Panc1 (cell line): ENCODE results near the gene TMTC2. TPM values are rescaled to one million over a fixed set of nuclear protein-coding genes. Genes with fewer than 3 reads are reported as not detected.

Experiments
- ATAC-seq: fragments of 200-7000 bp; cut with Tn5 transposase; 2 replicates; pipeline ENCODE4 v1.9.1; 2020; ENCODE audit warnings: mild to moderate bottlenecking, moderate library complexity
- BruUV-seq: library from RNA; stranded (reverse); fragments of 400-500 nt; replicated peaks from 2 replicates; lab custom pipeline; 2021; lab: Mats Ljungman, UMichigan
- CTCF ChIA-PET: fragments of 300-600 bp; sonication (Branson Sonifier 250); formaldehyde crosslinking; loops from one replicate; lab custom pipeline; 2022; ENCODE audit warnings: antibody characterized with exemption; lab: Charles Lee
- POLR2A ChIA-PET: fragments of 300-600 bp; sonication (Branson Sonifier 250); formaldehyde crosslinking; loops from one replicate; lab custom pipeline; 2022; ENCODE audit warnings: antibody characterized with exemption; lab: Charles Lee
- DNase-seq: peaks from one replicate; pipeline ENCODE4 v3.0.0-alpha.2; 2010; ENCODE audit warnings: low read depth, low spot score
- H3K27ac ChIP-seq: 2 replicates; pipeline ENCODE4 v1.5.1; 2011; ENCODE audit warnings: mild to moderate bottlenecking, low read length, inconsistent platforms
- H3K27me3 ChIP-seq: fragments of 200-500 bp; sonication (Bioruptor generic); 2 replicates; pipeline ENCODE4 v1.6.0; 2014; ENCODE audit warnings: low read length, inconsistent platforms; ENCODE audit not compliant: control insufficient read depth, insufficient read depth
- H3K36me3 ChIP-seq: fragments of 200-500 bp; sonication (Bioruptor generic); 2 replicates; pipeline ENCODE4 v1.5.1; 2014; ENCODE audit warnings: inconsistent platforms, mild to moderate bottlenecking, low read length, moderate library complexity; ENCODE audit not compliant: control insufficient read depth, insufficient read depth
- H3K4me1 ChIP-seq: 2 replicates; pipeline ENCODE4 v1.5.1; 2011; ENCODE audit warnings: inconsistent platforms, mild to moderate bottlenecking, low read length, moderate library complexity; ENCODE audit not compliant: control insufficient read depth, insufficient read depth
- H3K4me3 ChIP-seq, 2 experiments: 2 replicates each; pipeline ENCODE4 v1.5.1; 2011 to 2012; ENCODE audit warnings: low read depth in 2 of 2, low read length in 2 of 2, mild to moderate bottlenecking in 2 of 2, inconsistent platforms in 1 of 2, moderate library complexity in 1 of 2
- H3K9me3 ChIP-seq: fragments of 200-500 bp; sonication (Bioruptor generic); 2 replicates; pipeline ENCODE4 v1.5.1; 2014; ENCODE audit warnings: low read depth, mild to moderate bottlenecking, inconsistent platforms, low read length, moderate library complexity; ENCODE audit not compliant: control insufficient read depth, insufficient read depth
- CTCF ChIP-seq: fragments of 450-650 bp; IDR thresholded peaks from 2 replicates; pipeline ENCODE4 v1.5.1; 2017; ENCODE audit warnings: mild to moderate bottlenecking
- POLR2AphosphoS5 ChIP-seq: IDR thresholded peaks from 2 replicates; pipeline ENCODE4 v1.6.1; 2012; ENCODE audit warnings: mild to moderate bottlenecking, low read depth, low read length, moderate library complexity
- REST ChIP-seq, 2 experiments: IDR thresholded peaks; 2 replicates each; pipeline ENCODE4 v1.6.1; 2011 to 2012; ENCODE audit warnings: low read depth in 2 of 2, control low read depth in 1 of 2, low read length in 1 of 2, mild to moderate bottlenecking in 1 of 2, moderate library complexity in 1 of 2; ENCODE audit not compliant: insufficient read depth in 1 of 2
- SIN3A ChIP-seq: IDR thresholded peaks from 2 replicates; pipeline ENCODE4 v1.6.1; 2012; ENCODE audit warnings: low read depth, mild to moderate bottlenecking, low read length, moderate library complexity, borderline replicate concordance; ENCODE audit not compliant: insufficient read depth
- TCF7L2 ChIP-seq: IDR thresholded peaks from 2 replicates; pipeline ENCODE4 v1.6.1; 2011; ENCODE audit warnings: mild to moderate bottlenecking, low read depth, low read length, inconsistent platforms
- in situ Hi-C: cut with HindIII; loops from 2 replicates; pipeline ENCODE4 v1.10.0; 2016; ENCODE audit warnings: low sequenced_read_pairs, low pct_unique_long_range_greater_than_20kb
- intact Hi-C: fragments of 100-400 bp; cut with micrococcal nuclease; formaldehyde crosslinking; loops from one replicate; pipeline ENCODE4 v1.10.0; 2022; ENCODE audit not compliant: unreplicated experiment
- total RNA-seq: library from RNA; stranded (reverse); gene quantifications from one replicate; pipeline ENCODE4 v1.2.1, GENCODE V29; 2021; ENCODE audit not compliant: unreplicated experiment

Gene TMTC2
- total RNA-seq, 1 experiment from 2014 or later: 5.7 TPM

DNA sequence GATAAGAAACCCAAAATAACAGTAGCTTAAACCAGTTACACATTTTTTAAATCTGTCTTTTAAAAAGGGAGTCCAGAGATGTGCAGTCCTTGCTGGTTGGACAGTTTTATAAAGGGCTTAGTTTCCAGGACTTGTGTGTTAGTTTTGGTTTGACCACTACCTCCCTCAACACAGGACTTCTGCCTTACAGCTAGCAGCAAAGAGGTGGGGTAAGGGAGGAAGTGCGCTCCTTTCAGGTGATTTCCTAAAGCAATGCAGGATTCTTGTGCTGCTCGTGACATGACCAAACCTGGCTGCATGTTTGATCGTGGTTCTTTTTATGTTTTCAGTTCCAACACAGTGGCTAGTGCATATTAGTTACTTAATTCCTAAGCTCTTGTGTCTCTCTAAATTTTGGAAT is 266.2 kb downstream of the TMTC2 start:
- ATAC-seq (no peak), DNase-seq (no peak)
- Histone ChIP-seq H3K27me3 (no peaks in the 10 kb centered on the region), H3K27ac (no peak overlapping the region), H3K36me3 (no peaks in the 10 kb centered on the region), H3K4me3 (no peak overlapping the region), H3K4me1 (no peaks in the 10 kb centered on the region), H3K9me3 (no peaks in the 10 kb centered on the region)
- TF ChIP-seq POLR2AphosphoS5 (no peak), CTCF (no peak), REST (IDR thresholded peaks at IDR 0.05; ENCODE audit: insufficient read depth in 1 of 2, low read depth in 2 of 2, low read length in 1 of 2) (no peak), SIN3A (no peak), TCF7L2 (no peak)
- in situ Hi-C loops: no loop called here
- CTCF ChIA-PET: no interaction called here
- intact Hi-C loops: no loop called here
- POLR2A ChIA-PET: no interaction called here
- no TSS peak for BruUV-seq

- H3K36me3 ChIP-seq: no peaks in the 10 kb centered on the region
- ATAC-seq (no peak), DNase-seq (no peak)
- H3K4me1 ChIP-seq: no peaks in the 10 kb centered on the region
- no peaks in the 10 kb centered on the region for H3K9me3 ChIP-seq
- POLR2A ChIA-PET: no interaction called here
- no TSS peak for BruUV-seq
- no peaks in the 10 kb centered on the region for H3K27me3 ChIP-seq
- intact Hi-C loops: no loop called here
- CTCF ChIA-PET: no interaction called here
- TF ChIP-seq SIN3A (no peak), REST (IDR thresholded peaks at IDR 0.05; ENCODE audit: insufficient read depth in 1 of 2, low read depth in 2 of 2, low read length in 1 of 2) (no peak), TCF7L2 (no peak), CTCF (no peak), POLR2AphosphoS5 (no peak)
- no peak overlapping the region for H3K4me3 ChIP-seq
- H3K27ac ChIP-seq: no peak overlapping the region
- in situ Hi-C loops: no loop called here
Measured at GRCh38 chr12:82953397-82953796, 266.7 kb downstream of the TMTC2 start.
